NOMO-1 (cell line): ENCODE measurements around the gene RASGRF1.
"Not testable (repeated sequence)": the region's sequence is repeated elsewhere in the genome, so short reads cannot be mapped to it uniquely, and the experiment has no call there.

ENCODE experiments used
- DNase-seq, 2 experiments: peaks; one replicate each; lab custom pipeline; 2025; ENCODE audit not compliant: unreplicated experiment in 2 of 2; lab: John Stamatoyannopoulos, UW

Gene RASGRF1

DNA sequence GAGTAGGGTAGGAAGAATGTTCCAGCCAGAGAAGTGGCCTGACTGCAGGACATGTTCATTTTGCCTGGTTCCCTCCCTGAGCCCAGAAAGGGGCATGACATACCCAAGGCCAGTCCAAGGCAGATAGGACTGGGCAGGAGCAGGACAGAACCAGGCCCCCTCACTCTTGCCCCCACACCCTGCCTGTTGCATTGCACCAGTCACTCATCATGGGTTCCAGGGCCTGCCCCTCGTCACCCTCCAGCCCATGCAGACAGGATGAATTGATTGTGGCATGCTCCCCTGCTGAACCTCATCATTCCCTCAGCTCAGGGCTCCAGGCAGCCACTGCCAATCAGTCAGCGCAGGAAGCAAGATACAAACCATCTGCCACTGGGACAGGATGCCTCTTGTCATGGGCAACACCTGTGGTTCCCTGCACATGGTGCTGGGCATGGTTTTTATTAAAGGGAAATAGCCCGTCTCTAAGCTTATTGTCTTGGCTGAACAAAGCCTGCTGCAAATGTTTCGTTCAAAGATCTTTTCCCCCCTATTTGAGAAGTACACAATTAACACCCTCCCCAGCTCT is 48.9 kb downstream of the RASGRF1 start:
- DNase-seq, result no peak

DNA sequence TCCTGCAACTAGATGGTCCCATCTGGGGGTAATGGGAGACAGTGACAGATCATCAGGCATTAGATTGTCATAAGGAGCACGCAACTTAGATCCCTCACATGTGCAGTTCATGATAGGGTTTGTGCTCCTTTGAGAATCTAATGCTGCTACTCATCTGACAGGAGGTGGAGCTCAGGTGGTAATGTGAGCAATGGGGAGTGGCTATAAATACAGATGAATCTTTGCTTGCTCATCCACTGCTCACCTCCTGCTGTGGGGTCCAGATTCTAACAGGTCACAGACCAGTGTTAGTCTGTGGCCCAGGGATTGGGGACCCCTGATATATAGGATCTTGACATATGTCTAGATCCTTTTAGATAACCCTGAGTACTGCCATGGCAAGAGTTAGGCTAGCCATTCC is 52.7 kb downstream of the RASGRF1 start:
- DNase-seq, result no peak

DNA sequence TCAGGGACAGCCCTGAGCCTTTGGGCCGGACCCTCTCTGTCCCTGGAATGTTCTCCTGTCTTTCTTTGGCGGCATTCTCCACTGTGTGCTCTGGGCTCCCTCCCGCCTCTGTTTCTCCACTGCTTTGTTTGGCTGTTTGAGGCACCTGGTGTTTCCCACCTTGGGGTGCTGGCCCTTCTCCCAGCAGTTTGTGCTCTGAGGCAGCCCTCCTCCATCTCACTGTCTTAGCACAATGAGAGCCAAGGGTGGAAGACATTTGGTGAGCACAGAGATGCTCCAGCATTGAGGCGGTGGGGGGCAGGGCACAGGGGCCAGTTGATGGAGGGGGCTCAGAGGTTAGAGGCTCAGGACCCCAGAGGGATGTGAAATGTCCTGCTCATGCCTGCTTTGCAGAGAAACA is 54.3 kb downstream of the RASGRF1 start:
- no peak for DNase-seq

DNA sequence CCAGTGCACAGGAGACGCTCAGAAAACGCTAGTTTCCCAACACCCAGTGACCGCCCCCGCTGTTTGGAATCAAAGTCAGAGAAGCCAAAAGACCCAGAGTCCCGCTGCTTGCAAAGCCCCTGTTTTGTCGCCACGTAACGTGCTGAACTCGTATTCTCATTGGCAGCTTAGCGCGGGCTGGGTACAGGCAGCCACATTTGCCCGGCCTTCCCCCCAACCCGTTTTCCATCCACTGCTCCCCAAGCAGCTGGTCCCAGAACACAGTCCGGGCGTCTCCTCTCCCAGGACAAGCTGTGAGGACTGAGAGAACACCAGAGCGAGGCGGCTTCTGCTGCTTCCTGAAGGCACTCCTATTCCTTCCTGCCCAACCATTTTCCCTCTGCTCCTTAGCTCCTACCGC is 54.8 kb downstream of the RASGRF1 start:
- DNase-seq, result no peak

DNA sequence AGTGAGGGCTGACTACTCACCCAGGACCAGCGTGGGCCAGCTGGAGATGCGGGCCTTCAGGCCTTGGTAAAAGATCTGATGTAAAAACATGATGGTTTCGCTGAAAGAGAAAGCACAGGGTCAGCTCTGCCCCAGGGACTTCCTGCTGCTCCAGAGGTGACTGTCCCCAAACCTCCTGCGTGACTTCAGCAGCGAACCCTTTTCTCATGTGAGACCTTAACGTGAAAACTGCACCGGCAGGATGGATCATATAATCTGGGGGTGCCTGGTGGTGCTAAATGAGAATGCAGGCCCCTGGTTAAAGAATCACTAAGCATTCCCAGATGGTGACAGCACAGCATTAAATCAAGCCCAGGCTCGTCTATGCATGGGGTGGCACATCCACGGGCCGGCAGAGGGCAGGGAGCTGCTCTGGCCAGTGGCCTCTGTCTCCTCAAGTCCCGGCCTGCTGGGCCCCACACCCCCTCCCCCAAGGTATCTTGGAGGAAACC is 55.4 kb downstream of the RASGRF1 start:
- no peak for DNase-seq

DNA sequence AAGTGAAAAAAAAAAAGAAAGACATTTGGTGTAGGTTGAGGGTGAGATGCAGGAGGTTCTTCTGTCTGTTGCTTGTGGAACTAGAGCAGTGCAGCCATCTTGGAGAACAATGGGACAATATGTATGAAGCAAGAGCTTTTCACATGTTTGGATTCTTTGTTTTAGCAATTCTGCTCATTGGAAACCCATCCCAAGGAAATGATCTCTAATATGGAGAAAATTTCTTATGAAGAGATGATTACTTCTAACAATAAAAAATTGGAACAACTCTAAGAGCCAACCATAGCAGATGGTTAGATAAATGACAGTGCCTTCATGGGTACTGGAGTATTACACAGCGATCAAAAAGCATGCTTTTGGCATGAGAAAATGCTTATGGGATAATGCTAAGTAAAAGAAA is 56.3 kb downstream of the RASGRF1 start:
- no peak for DNase-seq

DNA sequence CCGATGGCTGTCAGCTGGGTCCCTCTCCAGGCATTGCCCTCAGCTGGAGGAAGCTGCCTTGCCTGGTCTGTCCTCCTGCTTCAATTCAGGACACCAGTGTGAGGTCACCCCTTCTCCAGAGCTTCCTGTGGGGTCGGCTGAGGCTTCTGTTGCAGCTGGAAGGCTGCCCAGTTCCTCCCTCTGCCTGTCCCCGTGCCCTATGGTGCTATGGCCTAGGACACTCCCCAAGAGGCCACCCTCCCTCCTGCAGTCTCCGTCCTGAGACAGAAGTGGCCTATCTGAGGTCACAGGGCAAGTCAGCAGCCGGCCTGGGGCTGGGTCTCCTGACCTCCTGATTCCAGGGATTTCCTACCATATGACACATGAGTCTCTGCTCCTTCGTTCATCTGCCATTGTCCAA is 57.9 kb downstream of the RASGRF1 start:
- no peak for DNase-seq

DNA sequence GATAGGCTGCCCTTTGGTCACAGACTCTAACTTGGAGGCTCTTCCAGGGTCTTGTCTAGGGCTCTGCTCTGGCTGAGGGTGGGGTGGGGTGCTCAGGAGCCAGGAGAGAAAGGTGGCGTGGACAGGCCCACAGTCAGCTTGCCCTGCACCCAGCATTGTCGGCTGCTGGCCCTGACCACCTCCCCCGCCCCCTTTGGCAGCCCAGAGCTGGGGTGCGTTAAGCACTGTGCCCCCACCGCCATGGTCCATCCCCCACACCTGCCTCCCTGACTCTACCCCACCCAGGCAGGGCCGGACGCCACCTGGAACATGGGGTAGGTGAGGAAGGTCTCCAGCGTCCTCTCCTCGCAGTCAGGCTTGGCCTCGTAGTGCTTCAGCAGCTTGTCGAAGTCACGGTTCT is 58.8 kb downstream of the RASGRF1 start:
- DNase-seq, result no peak

DNA sequence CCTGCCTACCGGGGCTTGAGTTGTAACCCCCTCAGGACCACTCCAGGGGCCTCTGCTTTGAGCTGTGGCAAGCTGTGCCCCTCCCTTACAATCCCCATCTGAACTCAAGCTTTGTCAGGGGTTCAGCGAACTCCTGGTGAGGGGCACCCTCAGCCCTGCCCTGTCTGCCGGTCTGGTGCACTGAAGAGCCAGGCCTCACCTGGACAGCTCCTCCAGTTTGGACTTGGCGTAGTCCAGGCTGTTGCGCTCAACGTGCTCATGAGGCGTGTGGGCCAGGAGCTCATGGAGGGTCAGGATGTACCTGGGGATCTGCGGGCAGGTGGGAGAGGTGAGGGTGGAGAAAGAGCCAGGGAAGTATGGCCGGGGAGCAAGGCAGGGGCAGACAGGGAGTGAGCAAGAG is 59.4 kb downstream of the RASGRF1 start:
- no peak for DNase-seq

DNA sequence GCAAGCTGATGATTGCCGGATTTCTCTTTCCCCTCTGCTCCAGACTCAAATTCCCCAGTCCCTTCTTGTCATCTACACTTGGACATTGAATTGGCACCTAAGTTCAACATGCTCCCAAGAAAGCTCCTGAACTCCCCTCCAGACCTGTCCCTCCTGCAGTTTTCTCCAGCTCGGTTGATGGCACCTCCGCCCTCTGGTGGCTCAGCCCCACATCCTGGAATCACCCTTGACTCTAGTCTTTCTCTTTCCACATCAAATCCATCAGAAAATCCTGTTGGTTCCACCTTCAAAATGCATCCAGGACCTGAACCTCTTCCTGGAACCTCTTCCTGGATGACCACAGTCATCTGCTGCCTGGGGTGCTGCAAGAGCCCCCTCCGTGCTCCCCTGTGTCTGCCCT is 60.1 kb downstream of the RASGRF1 start:
- DNase-seq, result no peak

DNA sequence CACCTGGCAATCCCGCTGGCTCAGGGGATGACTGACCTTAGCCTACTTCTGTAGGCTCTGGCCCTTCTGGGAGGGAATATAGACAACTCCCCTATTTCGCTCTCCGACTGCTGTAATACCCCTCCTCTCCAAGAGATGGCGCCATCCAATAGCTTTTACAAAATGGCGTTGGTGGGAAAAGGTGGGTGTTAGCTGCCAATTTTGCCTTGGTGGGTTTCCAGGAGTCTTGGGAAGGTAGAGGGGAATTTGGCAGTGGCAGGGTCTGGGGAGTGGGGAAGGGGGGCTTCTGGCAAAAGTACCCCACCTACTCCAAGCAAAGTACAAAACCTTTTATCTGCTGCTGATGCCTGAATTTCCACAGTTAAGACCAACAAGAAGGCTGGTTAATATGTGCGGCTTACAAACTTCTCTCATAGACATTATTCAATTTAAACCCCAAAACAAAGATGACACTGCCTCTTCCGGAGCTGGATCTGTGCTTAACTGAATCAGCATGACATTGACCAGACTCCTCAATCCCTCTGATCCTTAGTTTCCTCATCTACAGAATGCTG is 62.1 kb downstream of the RASGRF1 start:
- DNase-seq, result peak; percentile 11 to 21

DNA sequence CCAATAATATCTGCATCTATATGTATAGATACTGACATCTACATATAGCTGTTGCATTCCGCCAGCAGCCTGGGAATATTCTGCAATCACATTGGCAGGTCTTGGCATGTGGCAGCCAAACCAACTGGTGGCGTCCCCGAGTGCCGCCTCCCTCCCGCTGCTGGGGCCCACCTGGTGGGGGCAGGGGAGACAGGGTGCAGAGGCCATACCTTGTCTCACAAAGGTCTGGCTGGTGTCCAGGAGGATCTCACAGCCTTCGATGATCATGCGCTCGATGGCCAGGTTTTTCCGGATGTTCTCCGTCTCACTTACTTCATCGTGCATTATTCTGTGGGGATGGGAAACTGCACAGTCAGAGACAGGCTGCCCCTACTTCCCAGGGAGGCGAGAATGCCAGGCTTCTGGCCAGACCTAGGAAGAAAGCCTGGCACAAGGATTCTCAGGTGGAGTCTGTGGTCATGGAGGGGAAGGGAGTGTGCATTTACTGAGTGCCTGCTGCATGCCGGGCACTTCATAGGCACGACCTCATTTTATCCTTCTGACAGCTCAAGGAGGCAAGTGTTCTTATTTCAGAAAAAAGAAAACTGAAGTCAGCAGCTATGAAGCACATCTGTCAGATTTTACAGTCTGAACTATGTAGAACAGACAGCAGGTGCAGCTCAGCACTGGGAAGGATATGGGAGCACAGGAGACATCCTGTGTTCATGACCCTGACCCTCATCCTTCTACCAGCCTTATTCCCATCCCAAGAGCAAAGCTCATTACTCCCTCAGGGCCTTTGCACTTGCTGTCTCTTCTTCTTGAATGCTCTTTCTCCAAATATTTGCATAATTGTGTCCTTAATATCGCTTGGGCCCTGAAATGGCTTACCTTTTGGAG is 62.8 kb downstream of the RASGRF1 start:
- DNase-seq, result no peak

DNA sequence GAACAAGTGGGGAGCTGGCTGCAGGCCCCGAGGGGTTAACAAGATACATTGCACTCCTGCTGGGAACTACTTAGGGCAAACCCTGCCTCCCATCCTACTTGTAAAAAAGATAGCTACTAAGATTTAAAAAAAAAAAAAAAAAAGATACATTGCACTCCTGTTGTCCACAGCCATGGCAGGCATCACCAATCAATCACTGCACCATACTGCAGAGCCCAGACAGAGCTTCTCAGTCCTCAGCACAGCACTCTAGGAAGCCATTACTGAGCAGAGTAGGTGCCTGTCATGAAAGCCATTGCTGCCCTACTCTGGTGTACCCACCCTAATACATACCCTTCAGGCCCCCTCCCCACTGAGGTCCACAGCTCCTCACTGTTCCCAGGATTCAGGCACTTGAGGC is 64.8 kb downstream of the RASGRF1 start:
- DNase-seq, result no peak

DNA sequence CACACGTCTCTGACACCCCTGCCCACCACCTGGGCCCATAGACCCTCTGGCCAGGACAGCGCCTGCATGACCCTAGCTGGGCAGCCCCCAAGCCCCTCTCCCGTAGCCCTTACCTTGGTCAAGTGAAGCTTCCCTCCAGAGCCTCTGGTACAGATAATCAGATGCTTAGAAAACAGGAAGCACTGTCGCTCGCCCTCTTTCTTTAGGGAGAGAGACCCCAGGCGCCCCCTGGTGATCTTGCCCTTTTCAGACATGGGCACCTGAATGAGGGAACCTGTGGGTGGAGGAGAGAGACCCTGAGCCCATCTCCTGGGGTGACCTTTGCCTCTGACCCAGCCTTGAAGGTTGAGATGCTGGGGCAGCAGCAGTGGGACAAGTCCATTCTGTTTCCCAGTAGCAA is 65.4 kb downstream of the RASGRF1 start:
- DNase-seq, result peak in 1 of 2 experiments; percentile 58

DNA sequence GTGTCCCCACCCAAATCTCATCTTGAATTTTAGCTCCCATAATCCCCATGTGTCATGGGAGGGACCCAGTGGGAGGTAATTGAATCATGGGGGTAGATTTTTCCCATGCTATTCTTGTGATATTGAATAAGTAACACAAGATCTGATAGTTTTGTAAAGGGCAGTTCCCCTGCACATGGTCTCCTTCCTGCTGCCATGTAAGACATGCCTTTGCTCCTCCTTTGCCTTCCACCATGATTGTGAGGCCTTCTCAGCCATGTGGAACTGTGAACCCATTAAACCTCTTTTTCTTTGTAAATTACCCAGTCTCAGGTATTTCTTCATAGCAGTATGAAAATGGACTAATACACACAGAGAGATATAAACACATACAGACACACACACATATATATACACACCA is 66.1 kb downstream of the RASGRF1 start:
- DNase-seq, result not testable (repeated sequence)

DNA sequence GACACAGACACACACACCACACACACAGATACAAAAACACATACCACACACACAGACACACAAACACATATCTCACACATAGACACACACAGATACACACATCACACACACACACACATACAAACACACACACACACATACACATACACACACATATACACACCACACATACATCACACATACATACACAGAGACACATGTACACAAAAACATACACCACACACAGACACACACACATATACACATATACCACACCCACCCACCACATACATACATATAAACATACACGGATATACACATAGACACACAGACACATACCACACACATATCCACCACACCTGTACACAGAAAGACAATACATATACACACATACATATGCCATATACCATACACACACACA is 66.7 kb downstream of the RASGRF1 start:
- DNase-seq, result no peak

DNA sequence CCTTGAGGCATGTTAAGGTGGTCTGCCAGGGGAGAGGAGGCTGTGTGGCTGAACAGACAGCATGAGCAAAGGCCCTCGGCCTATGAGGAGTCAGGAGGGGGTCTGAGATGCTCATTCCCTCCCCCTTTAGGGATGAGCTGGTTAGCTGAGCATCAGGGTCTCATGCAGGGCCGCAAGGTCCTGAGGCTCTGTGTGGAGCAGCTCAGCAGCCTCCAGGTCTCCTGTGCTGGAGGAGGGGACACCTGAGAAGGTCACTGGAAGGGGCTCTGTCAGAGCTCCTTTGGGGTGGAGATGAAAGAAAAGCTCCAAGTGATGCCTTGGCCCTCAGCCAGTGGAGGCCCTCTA is 67.1 kb downstream of the RASGRF1 start:
- no peak for DNase-seq

DNA sequence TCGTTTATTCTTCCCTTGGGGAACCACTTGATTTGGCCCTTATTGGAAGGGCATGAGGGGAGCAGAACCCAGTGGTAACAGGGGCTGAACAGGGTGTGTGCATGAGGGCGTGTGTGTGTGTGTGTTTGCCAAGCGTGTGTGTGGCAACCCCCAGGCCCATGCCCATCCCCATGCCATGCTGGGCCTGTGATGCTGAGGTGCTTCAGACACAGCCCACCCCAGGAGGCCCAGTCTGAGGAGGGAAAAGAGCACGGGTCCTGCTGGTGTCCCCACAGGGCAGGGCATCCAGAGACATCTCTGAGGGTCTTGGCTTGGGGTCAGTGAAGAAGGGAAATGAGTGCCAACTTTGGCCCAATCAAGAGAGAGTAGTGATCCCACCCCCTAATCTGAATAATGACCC is 71.6 kb downstream of the RASGRF1 start:
- no peak for DNase-seq

DNA sequence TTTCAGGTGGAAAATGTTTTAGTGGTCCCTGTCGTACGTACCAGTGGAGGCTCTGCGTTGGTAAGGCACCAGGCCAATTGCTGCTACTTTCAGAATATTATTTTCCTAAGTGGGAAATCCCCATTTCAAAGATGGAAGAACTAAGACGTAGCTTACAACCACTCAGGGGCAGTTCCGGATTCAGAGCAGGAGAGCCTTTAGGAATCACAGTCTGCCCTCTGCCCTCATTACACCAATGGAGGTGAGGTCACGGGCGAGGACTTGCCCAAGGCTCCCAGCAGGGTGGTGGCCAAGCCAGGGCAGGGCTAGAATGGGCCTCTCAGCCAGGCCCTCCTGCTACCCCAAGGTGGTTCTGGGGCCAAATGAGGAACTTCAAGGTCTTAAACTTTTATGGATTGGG is 72.6 kb downstream of the RASGRF1 start:
- DNase-seq, result no peak

DNA sequence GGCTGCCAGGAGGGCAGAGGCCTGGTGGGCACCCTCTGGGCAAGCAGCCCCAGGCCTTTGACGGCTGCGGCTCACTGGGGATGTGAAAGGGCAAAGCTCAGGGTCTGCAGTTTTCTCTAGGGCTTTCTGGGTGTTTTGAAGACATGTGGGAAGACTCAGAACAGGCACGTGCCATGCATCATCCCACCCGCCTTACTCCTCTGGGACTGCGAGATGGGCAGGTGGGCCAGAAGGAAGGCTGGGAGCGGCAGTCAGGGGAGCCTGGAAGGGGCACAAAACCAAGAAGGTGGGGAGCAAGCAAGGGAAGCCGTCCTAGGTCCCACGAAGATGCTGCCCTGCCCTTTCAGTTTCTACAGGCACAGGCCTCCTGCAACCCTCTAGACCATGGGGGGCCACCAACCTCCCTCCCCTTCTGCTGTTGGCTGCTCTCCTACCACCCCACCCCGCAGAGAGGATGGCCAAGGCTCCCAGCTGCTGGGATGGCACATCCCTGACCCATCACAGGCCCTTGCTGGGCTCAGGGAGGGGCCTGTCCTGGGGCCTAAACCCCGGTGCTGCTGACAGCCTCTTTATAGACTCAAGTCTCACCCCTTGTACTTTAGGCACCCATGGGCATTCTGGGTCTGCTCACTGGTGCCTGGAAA is 73.9 kb downstream of the RASGRF1 start:
- DNase-seq, result no peak

DNA sequence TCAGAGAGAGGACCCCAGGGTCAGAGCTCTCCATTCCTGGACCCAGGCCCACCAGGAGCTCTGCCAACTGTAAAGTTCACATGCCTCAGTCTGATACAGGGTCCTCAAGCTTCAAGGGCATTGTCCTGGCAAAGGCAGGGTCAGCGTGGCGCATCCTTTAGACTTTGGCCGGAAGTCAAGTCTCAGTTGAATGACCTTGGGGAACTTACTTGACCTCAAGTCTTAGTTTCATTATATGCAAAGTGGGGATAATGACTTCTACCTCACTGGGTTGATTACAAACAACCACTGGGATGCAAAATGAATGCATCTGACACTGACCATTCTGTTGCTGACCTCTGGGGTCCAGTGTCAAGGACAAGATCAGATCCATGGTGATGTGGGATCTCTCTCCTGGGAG is 75.2 kb downstream of the RASGRF1 start:
- no peak for DNase-seq

DNA sequence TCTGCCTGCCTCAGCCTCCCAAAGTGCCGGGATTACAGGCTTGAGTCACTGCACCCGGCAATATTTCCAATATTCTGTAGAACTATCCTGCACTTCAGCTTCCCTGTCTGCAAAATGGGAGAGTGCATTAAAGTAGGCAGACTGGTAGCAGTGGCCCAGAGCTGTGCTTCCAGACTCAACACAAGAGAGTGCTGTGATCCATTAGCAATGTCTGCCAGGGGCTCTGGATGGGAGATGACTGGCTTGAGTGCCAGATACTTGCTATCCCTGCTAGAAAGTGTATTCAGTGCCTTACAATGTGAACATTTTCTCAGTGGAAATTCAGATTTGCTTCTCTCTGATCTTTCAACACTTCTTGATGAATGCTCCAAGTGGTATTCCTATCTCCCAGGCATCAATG is 80.3 kb downstream of the RASGRF1 start:
- DNase-seq, result no peak
